GM23248 (cell line): ENCODE measurements around the gene CDNF.

Experiments
- EZH2 ChIP-seq: fragments of 200-600 bp; sonication (generic); IDR thresholded peaks from 2 replicates; pipeline ENCODE4 v1.6.1; 2018; ENCODE audit warnings: antibody characterized with exemption, mild to moderate bottlenecking; ENCODE audit not compliant: insufficient read depth, poor library complexity, severe bottlenecking
- EZH2phosphoT487 ChIP-seq: fragments of 200-600 bp; sonication (generic); IDR thresholded peaks from 2 replicates; pipeline ENCODE4 v1.6.1; 2018; ENCODE audit warnings: antibody characterized with exemption, moderate library complexity, mild to moderate bottlenecking, low read depth; ENCODE audit not compliant: insufficient read depth

DNA sequence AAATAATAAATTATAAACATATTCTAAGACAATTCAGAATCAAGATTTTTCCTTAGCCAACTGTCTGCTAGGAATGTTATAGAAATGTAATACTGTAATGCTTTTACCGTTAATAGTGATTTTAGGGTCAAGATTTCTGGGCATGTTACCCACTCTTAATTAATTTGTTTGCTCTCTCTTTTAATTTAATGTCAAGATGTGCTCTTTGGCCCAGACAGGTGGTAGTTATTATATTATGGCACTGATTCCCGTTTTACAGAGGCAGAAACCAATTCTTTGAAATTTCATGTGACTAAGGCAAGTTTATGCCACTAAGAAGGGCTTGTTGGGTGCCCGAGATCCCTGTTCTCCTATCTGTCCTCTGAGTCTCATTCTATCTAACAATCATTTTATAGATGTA, 62.2 kb downstream of the CDNF start:
- TF ChIP-seq EZH2phosphoT487 (no peak), EZH2 (no peak)
